Measurements from ENCODE around the gene TLX2. TPM values are rescaled to one million over a fixed set of nuclear protein-coding genes. Genes with fewer than 3 reads are reported as not detected.

TLX2 gene
- total and polyA plus RNA-seq, 2 of the 8 experiments (the other 6 are each of a cell fraction or from before 2014, with no cell fraction given): 0.06 to 0.17 TPM

GRCh38 chr2:74498500-74499266, 15.6 kb upstream of the TLX2 start:
- H2BK5ac ChIP-seq (ENCODE audit: low read depth, low read length): 0 out of 2 replicates have a peak overlapping the region, but pooled peaks have one; percentile 26
- H3K18ac ChIP-seq (ENCODE audit: extremely low read depth, low read length): peak overlapping the region; percentile 96
- POLR2A ChIA-PET (ENCODE audit: partially characterized antibody): interaction anchor here (0.7 to 9.4 kb wide), 16 partner anchors 8 to 86 kb away, joined by 3 to 73 read pairs (median 5); partner anchors contain the start of genes AUP1, CCDC142, DQX1 and HTRA2
- H2AFZ ChIP-seq (ENCODE audit: low read length): peak overlapping the region; percentile 47
- peak overlapping the region; percentile 94; the same call in 1 of the 2 replicates for H2BK12ac ChIP-seq (ENCODE audit: low read depth, low read length)
- no peaks in the 10 kb centered on the region for H3K9me3 ChIP-seq (ENCODE audit: insufficient read depth in 2 of 2, low read depth in 1 of 2, low read length in 1 of 2)
- peak overlapping the region; percentile 90 for H4K8ac ChIP-seq (ENCODE audit: extremely low read depth, insufficient read depth, low read length)
- H4K5ac ChIP-seq (ENCODE audit: insufficient read length, low read depth, low read length): no peak overlapping the region
- H3K36me3 ChIP-seq (ENCODE audit: control insufficient read depth in 2 of 4, insufficient read depth in 4 of 4, low read length in 3 of 4): no peaks in the 10 kb centered on the region; a peak in 1 of 8 replicates
- H4K20me1 ChIP-seq (replicated peaks in 1 of 2; ENCODE audit: control insufficient read depth in 1 of 2, insufficient read depth in 2 of 2, low read length in 2 of 2): peaks cover 0 to 16% of the 10 kb centered on the region in 2 experiments
- H3K14ac ChIP-seq (ENCODE audit: insufficient read length): no peak overlapping the region
- peak overlapping the region; percentile 78 to 97 for H3K4me2 ChIP-seq (ENCODE audit: insufficient read depth in 1 of 2, low read depth in 2 of 2, low read length in 2 of 2)
- no peak overlapping the region for H3K56ac ChIP-seq (replicated peaks; ENCODE audit: insufficient read length, low read depth, low read length)
- no peak overlapping the region for H2AK5ac ChIP-seq (ENCODE audit: low read depth, low read length)
- no peaks in the 10 kb centered on the region for H3K79me2 ChIP-seq (ENCODE audit: control insufficient read depth in 1 of 2, insufficient read depth in 2 of 2, low read length in 2 of 2)
- no peak overlapping the region for H3K4ac ChIP-seq (replicated peaks; ENCODE audit: insufficient read length, low read depth, low read length)
- peak overlapping the region; percentile 48 for H2BK20ac ChIP-seq (ENCODE audit: low read length)
- H3K4me3 ChIP-seq (ENCODE audit: extremely low read depth in 1 of 4, insufficient read depth in 2 of 4, low read depth in 3 of 4, low read length in 4 of 4): peak overlapping the region; percentile 20 to 57 (median 46); a peak in 7 of 8 replicates
- H2BK15ac ChIP-seq (ENCODE audit: low read length): 0 out of 2 replicates have a peak overlapping the region, but pooled peaks have one; percentile 72
- DNase-seq (ENCODE audit: low read depth in 1 of 2, low spot score in 2 of 2): peak in 1 of 2 experiments; percentile 83
- no peak for FAIRE-seq
- 2% methylated on average over 40 of the region's 41 CpGs; no CpG with 5 or more reads in 1 of the 2 experiments for WGBS, 2 experiments (ENCODE audit: extremely low coverage in 1 of 2, insufficient coverage in 1 of 2, insufficient read length in 1 of 2, insufficient replicate concordance in 2 of 2, low coverage in 1 of 2, low lambda C conversion rate in 2 of 2, missing lambda C conversion rate in 1 of 2)
- no peak overlapping the region for H2BK120ac ChIP-seq (replicated peaks; ENCODE audit: low read depth, low read length)
- CTCF ChIA-PET (ENCODE audit: partially characterized antibody): interaction anchor here (0.6 to 5.1 kb wide), 7 partner anchors 11 to 90 kb away, joined by 3 to 24 read pairs (median 8); partner anchors contain the start of genes CCDC142 and TTC31
- peaks cover 75 to 88% (median 87%) of the 10 kb centered on the region in 4 experiments for H3K27me3 ChIP-seq (replicated peaks in 1 of 4; ENCODE audit: control insufficient read depth in 3 of 4, extremely low read depth in 1 of 4, insufficient read depth in 3 of 4, low read length in 3 of 4)
- H3K4me1 ChIP-seq (replicated peaks in 1 of 4; ENCODE audit: control insufficient read depth in 3 of 4, insufficient read depth in 4 of 4, low read length in 3 of 4): peaks cover 7 to 53% (median 31%) of the 10 kb centered on the region in 4 experiments
- H4K91ac ChIP-seq (replicated peaks; ENCODE audit: insufficient read length, low read length): peak overlapping the region; percentile 62
- H3K9ac ChIP-seq (replicated peaks in 1 of 4; ENCODE audit: extremely low read depth in 1 of 4, low read depth in 3 of 4, low read length in 3 of 4): no peak overlapping the region
- H3K27ac ChIP-seq (ENCODE audit: low read depth, low read length): no peak overlapping the region
- no peaks in the 10 kb centered on the region for H3K79me1 ChIP-seq (ENCODE audit: low read depth, low read length)
- no peak overlapping the region for H3K23ac ChIP-seq (ENCODE audit: insufficient read length)
- peaks cover 32% of the 10 kb centered on the region; the same call in 1 of the 2 replicates for H3K23me2 ChIP-seq (ENCODE audit: low read depth, low read length)
- TF ChIP-seq POLR2AphosphoS5 (IDR thresholded peaks at IDR 0.05; ENCODE audit: low read depth, low read length) (0 out of 2 replicates have a peak, but pooled peaks have one; percentile 22), RAD21 (IDR thresholded peaks at IDR 0.05 in 1 of 2, conservative IDR thresholded peaks at IDR 0.05 in 1 of 2; ENCODE audit: low read depth in 2 of 2, low read length in 2 of 2) (no peak), TCF12 (IDR thresholded peaks at IDR 0.05; ENCODE audit: low read depth, low read length) (no peak), KDM1A (IDR thresholded peaks at IDR 0.05; ENCODE audit: borderline replicate concordance, low read length) (no peak), EZH2 (IDR thresholded peaks at IDR 0.05; ENCODE audit: low read depth, low read length, severe bottlenecking) (no peak), SIRT6 (IDR thresholded peaks at IDR 0.05; ENCODE audit: low read length) (no peak), NRF1 (IDR thresholded peaks at IDR 0.05; ENCODE audit: low read depth, low read length) (no peak), HDAC2 (IDR thresholded peaks at IDR 0.05; ENCODE audit: borderline replicate concordance in 1 of 2, low read depth in 2 of 2, low read length in 2 of 2) (no peak), TAF7 (optimal IDR thresholded peaks at IDR 0.05; ENCODE audit: borderline replicate concordance, low read depth, low read length) (peak; percentile 17)
- TF ChIP-seq, protein P1, sequence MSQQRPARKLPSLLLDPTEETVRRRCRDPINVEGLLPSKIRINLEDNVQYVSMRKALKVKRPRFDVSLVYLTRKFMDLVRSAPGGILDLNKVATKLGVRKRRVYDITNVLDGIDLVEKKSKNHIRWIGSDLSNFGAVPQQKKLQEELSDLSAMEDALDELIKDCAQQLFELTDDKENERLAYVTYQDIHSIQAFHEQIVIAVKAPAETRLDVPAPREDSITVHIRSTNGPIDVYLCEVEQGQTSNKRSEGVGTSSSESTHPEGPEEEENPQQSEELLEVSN (IDR thresholded peaks at IDR 0.05): peak; percentile 78

All from H1 (cell line).